ENCODE results near the gene PACS2. TPM values are rescaled to one million over a fixed set of nuclear protein-coding genes. Genes with fewer than 3 reads are reported as not detected.
"Not testable (repeated sequence)": the region's sequence is repeated elsewhere in the genome, so short reads cannot be mapped to it uniquely, and the experiment has no call there.

The PACS2 gene
- total RNA-seq, 2 experiments from 2014 or later, result 26.7 to 30.4 TPM

DNA sequence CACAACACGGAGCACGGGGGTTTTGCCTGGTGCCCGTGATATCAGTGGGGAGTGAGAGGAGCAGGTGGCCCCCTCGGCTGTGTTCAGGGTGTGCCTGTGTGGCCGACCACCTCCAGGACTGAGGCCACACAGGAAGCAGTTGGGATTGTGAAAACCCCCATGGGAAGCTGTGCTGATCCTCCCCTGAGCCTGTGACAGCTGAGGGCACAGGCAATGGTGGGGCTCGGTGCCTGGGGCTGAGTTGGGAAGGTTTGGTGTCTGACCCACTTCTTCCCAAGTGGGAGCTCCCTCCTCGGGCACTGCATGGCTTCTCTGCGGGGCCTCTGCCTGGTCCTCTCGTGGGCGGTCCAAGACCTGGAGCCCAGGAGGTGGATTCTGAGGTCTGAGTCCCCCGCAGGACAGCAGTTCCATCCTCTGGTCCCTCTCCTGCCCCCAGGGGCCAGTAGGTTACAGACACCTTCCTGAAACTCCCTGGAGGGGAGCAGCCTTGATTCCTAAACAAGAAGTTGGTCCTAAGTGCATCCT is 17.9 kb downstream of the PACS2 start:
- Mint-ChIP-seq H3K27me3 (no peaks in the 10 kb centered on the region), H3K27ac (no peak overlapping the region), H3K9me3 (no peaks in the 10 kb centered on the region), H3K36me3 (ENCODE audit: low read depth) (peaks cover 4% of the 10 kb centered on the region), H3K4me1 (ENCODE audit: low read depth) (peaks cover 31% of the 10 kb centered on the region), H3K4me3 (no peak overlapping the region)
- ChIA-PET POLR2A (interaction anchor here (0.5 kb wide), 2 partner anchors 27 to 311 kb away, joined by 3 read pairs; no protein-coding TSS in a partner anchor), CTCF (interaction anchor here (1.3 kb wide), 1 partner anchor 20 kb away, joined by 3 read pairs; no protein-coding TSS in a partner anchor)
- DNase-seq, result no peak
- TF ChIP-seq, protein P1, sequence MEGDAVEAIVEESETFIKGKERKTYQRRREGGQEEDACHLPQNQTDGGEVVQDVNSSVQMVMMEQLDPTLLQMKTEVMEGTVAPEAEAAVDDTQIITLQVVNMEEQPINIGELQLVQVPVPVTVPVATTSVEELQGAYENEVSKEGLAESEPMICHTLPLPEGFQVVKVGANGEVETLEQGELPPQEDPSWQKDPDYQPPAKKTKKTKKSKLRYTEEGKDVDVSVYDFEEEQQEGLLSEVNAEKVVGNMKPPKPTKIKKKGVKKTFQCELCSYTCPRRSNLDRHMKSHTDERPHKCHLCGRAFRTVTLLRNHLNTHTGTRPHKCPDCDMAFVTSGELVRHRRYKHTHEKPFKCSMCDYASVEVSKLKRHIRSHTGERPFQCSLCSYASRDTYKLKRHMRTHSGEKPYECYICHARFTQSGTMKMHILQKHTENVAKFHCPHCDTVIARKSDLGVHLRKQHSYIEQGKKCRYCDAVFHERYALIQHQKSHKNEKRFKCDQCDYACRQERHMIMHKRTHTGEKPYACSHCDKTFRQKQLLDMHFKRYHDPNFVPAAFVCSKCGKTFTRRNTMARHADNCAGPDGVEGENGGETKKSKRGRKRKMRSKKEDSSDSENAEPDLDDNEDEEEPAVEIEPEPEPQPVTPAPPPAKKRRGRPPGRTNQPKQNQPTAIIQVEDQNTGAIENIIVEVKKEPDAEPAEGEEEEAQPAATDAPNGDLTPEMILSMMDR (IDR thresholded peaks at IDR 0.05), result no peak
- ATAC-seq, result no peak
- intact Hi-C loops (cut with micrococcal nuclease), result no loop called here

GRCh38 chr14:105333020-105333490 is 18.5 kb downstream of the PACS2 start:
- no peaks in the 10 kb centered on the region for H3K9me3 Mint-ChIP-seq
- ChIA-PET CTCF (no interaction called here), POLR2A (interaction anchor here (0.5 kb wide), 1 partner anchor 28 kb away, joined by 3 read pairs; no protein-coding TSS in a partner anchor)
- peaks cover 31% of the 10 kb centered on the region for H3K4me1 Mint-ChIP-seq (ENCODE audit: low read depth)
- no peak for DNase-seq
- no peak overlapping the region for H3K27ac Mint-ChIP-seq
- no peak overlapping the region for H3K4me3 Mint-ChIP-seq
- TF ChIP-seq, protein P1 (IDR thresholded peaks at IDR 0.05), result no peak
- no peaks in the 10 kb centered on the region for H3K27me3 Mint-ChIP-seq
- no peak for ATAC-seq
- peaks cover 4% of the 10 kb centered on the region for H3K36me3 Mint-ChIP-seq (ENCODE audit: low read depth)
- intact Hi-C loops (cut with micrococcal nuclease), result no loop called here

- TF ChIP-seq, protein P1 (IDR thresholded peaks at IDR 0.05), result no peak
- ATAC-seq (no peak), DNase-seq (no peak)
- no peaks in the 10 kb centered on the region for H3K9me3 Mint-ChIP-seq
- H3K4me3 Mint-ChIP-seq, result no peak overlapping the region
- H3K27me3 Mint-ChIP-seq, result no peaks in the 10 kb centered on the region
- H3K27ac Mint-ChIP-seq, result no peak overlapping the region
- H3K4me1 Mint-ChIP-seq (ENCODE audit: low read depth), result peaks cover 30% of the 10 kb centered on the region
- ChIA-PET CTCF (interaction anchor here (0.9 kb wide), 1 partner anchor 28 kb away, joined by 3 read pairs; no protein-coding TSS in a partner anchor), POLR2A (interaction anchor here (1.0 kb wide), 1 partner anchor 19 kb away, joined by 3 read pairs; the partner anchor contains the start of gene PACS2)
- intact Hi-C loops (cut with micrococcal nuclease), result no loop called here
- H3K36me3 Mint-ChIP-seq (ENCODE audit: low read depth), result peaks cover 4% of the 10 kb centered on the region
Measured at GRCh38 chr14:105333613-105334364, 19.2 kb downstream of the PACS2 start.

DNA sequence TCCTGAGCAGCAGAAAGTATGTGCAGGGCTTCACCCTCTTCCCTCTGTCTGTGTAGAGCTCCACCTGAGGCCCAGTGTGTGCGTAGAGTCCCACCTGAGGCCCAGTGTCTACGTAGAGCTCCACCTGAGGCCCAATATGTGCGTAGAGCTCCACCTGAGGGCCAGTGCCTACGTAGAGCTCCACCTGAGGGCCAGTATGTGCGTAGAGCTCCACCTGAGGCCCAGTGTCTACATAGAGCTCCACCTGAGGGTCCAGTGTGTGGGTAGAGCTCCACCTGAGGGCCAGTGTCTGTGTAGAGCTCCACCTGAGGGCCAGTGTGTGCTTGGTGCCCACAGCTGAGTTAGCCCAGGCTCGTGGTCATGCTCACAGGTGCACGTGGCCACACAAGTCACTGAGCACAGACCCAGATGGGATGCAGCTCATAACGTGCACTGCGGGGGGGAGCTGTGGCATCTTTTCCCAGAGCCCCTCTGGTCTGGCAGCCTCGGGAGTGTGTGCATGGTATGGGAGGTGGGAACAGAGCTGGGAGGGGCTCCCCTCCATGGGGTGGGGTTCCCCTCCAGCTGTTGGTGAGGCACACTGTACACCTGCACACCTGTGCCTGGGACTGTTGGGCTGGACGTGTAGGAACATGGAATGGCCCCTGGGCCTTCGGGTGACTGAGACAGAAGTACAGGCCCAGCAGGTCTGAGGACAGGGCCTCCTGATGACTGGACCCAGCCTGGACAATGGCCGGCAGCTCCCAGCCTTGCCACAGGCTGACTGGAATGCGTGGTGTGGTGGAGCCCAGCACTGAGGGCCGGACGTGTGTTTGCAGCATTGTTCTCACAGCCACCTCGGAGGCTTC is 20.1 kb downstream of the PACS2 start:
- intact Hi-C loops (cut with micrococcal nuclease), result no loop called here
- TF ChIP-seq, protein P1 (IDR thresholded peaks at IDR 0.05), result no peak
- H3K4me1 Mint-ChIP-seq (ENCODE audit: low read depth), result peaks cover 24% of the 10 kb centered on the region
- ATAC-seq, result no peak
- no peak overlapping the region for H3K27ac Mint-ChIP-seq
- no peak for DNase-seq
- no peaks in the 10 kb centered on the region for H3K9me3 Mint-ChIP-seq
- CTCF ChIA-PET, result interaction anchor here (0.9 kb wide), 1 partner anchor 29 kb away, joined by 3 read pairs; no protein-coding TSS in a partner anchor
- peaks cover 4% of the 10 kb centered on the region for H3K36me3 Mint-ChIP-seq (ENCODE audit: low read depth)
- no peaks in the 10 kb centered on the region for H3K27me3 Mint-ChIP-seq
- H3K4me3 Mint-ChIP-seq, result no peak overlapping the region
- POLR2A ChIA-PET, result interaction anchor here (1.0 kb wide), 1 partner anchor 20 kb away, joined by 3 read pairs; the partner anchor contains the start of gene PACS2

GRCh38 chr14:105335231-105335542 is 20.6 kb downstream of the PACS2 start:
- H3K27ac Mint-ChIP-seq; H3K36me3 Mint-ChIP-seq (ENCODE audit: low read depth); intact Hi-C loops (cut with micrococcal nuclease); DNase-seq; ATAC-seq; H3K27me3 Mint-ChIP-seq; CTCF ChIA-PET; POLR2A ChIA-PET; H3K4me3 Mint-ChIP-seq; H3K9me3 Mint-ChIP-seq: not testable (repeated sequence)
- peaks cover 22% of the 10 kb centered on the region for H3K4me1 Mint-ChIP-seq (ENCODE audit: low read depth)

All from activated CD8-positive, alpha-beta T cell treated with anti-CD3 and anti-CD28 coated beads for 36 hours (primary cell).